Ishikawa (cell line): ENCODE measurements around the gene ZNF839.

Experiments used
- CREB1 ChIP-seq: IDR thresholded peaks from 2 replicates; pipeline ENCODE4 v1.6.1; 2012; ENCODE audit warnings: low read depth
- EGR1 ChIP-seq: IDR thresholded peaks from 2 replicates; pipeline ENCODE4 v1.6.1; 2012
- EP300 ChIP-seq: IDR thresholded peaks from 2 replicates; pipeline ENCODE4 v1.6.1; 2012; ENCODE audit warnings: borderline replicate concordance
- TAF1 ChIP-seq: IDR thresholded peaks from 2 replicates; pipeline ENCODE4 v1.6.1; 2012; ENCODE audit warnings: low read depth, mild to moderate bottlenecking

GRCh38 chr14:102389246-102389645, 69.7 kb downstream of the ZNF839 start:
- TF ChIP-seq TAF1 (no peak), EGR1 (no peak), EP300 (no peak), CREB1 (no peak)
